ENCODE data around the gene PLXNA4.

The PLXNA4 gene

GRCh38 chr7:132345543-132346129, 230.6 kb downstream of the PLXNA4 start:
- DNase-seq: no peak

GRCh38 chr7:132345030-132345429, 231.2 kb downstream of the PLXNA4 start:
- DNase-seq: no peak

GRCh38 chr7:132343199-132343598, 233.1 kb downstream of the PLXNA4 start:
- no peak for DNase-seq

GRCh38 chr7:132337450-132338080, 238.7 kb downstream of the PLXNA4 start:
- no peak for DNase-seq

GRCh38 chr7:132336797-132337196, 239.5 kb downstream of the PLXNA4 start:
- no peak for DNase-seq

GRCh38 chr7:132333301-132333700, 243.0 kb downstream of the PLXNA4 start:
- DNase-seq: no peak

- DNase-seq: no peak
These were observed 247.5 kb downstream of the PLXNA4 start for GRCh38 chr7:132328760-132329159.

- no peak for DNase-seq
These were observed 248.1 kb downstream of the PLXNA4 start for GRCh38 chr7:132328047-132328620.

- no peak for DNase-seq
These were observed 249.2 kb downstream of the PLXNA4 start for GRCh38 chr7:132326878-132327589.

GRCh38 chr7:132322970-132323369, 253.3 kb downstream of the PLXNA4 start:
- DNase-seq: no peak

GRCh38 chr7:132321387-132321786, 254.9 kb downstream of the PLXNA4 start:
- no peak for DNase-seq

- no peak for DNase-seq
These were observed 256.8 kb downstream of the PLXNA4 start for GRCh38 chr7:132319481-132319880.

GRCh38 chr7:132318352-132319318, 257.6 kb downstream of the PLXNA4 start:
- peak; percentile 46 for DNase-seq

- DNase-seq: no peak
These were observed 258.4 kb downstream of the PLXNA4 start for GRCh38 chr7:132317701-132318351.

- no peak for DNase-seq
These were observed 263.7 kb downstream of the PLXNA4 start for GRCh38 chr7:132312531-132313055.

GRCh38 chr7:132311733-132312132, 264.5 kb downstream of the PLXNA4 start:
- DNase-seq: no peak

- DNase-seq: no peak
These were observed 267.0 kb downstream of the PLXNA4 start for GRCh38 chr7:132309102-132309805.

- DNase-seq: no peak
These were observed 268.8 kb downstream of the PLXNA4 start for GRCh38 chr7:132307465-132307864.

- DNase-seq: no peak
These were observed 275.5 kb downstream of the PLXNA4 start for GRCh38 chr7:132300599-132301277.

- no peak for DNase-seq
These were observed 277.5 kb downstream of the PLXNA4 start for GRCh38 chr7:132298790-132299189.

GRCh38 chr7:132296820-132297219, 279.4 kb downstream of the PLXNA4 start:
- DNase-seq: no peak
